Natural killer cell (primary cell): ENCODE data around the gene ZBED4. TPM values are rescaled to one million over a fixed set of nuclear protein-coding genes. Genes with fewer than 3 reads are reported as not detected.

Source experiments
- ATAC-seq, 3 donors: fragments of 150-1000 bp in 2 of 3; fragments of 200-7000 bp in 1 of 3; cut with Tn5 transposase; 1 replicate in 1 of 3; 2 replicates in 2 of 3; pipeline ENCODE4 v1.10.0; 2021; ENCODE audit warnings: mild to moderate bottlenecking in 2 of 3, moderate library complexity in 2 of 3
- DNase-seq, 2 donors: peaks; one replicate each; pipeline versions ENCODE4 v3.0.0 to v3.0.0-alpha.2; 2013 to 2021; ENCODE audit warnings: mixed read lengths in 1 of 2
- H3K27ac ChIP-seq: one replicate; pipeline ENCODE4 v1.5.1; 2013; ENCODE audit warnings: mild to moderate bottlenecking, low read length
- H3K27me3 ChIP-seq: one replicate; pipeline ENCODE4 v1.6.1; 2013; ENCODE audit warnings: low read length; ENCODE audit not compliant: control insufficient read depth, insufficient read depth
- H3K36me3 ChIP-seq: one replicate; pipeline ENCODE4 v1.6.1; 2013; ENCODE audit warnings: low read length; ENCODE audit not compliant: control insufficient read depth, insufficient read depth
- H3K4me1 ChIP-seq: one replicate; pipeline ENCODE4 v1.6.1; 2013; ENCODE audit warnings: low read length; ENCODE audit not compliant: control insufficient read depth, insufficient read depth
- H3K4me3 ChIP-seq: one replicate; pipeline ENCODE4 v1.5.1; 2013; ENCODE audit warnings: low read length
- H3K9me3 ChIP-seq: one replicate; pipeline ENCODE4 v1.6.1; 2013; ENCODE audit warnings: low read length; ENCODE audit not compliant: control insufficient read depth, insufficient read depth
- H3K27ac Mint-ChIP-seq, 2 donors: one replicate each; pipeline ENCODE4 v1.8.0; 2022; ENCODE audit warnings: mild to moderate bottlenecking in 2 of 2, mixed read lengths in 2 of 2, moderate library complexity in 1 of 2
- H3K27me3 Mint-ChIP-seq, 2 donors: one replicate each; pipeline ENCODE4 v1.8.0; 2022; ENCODE audit warnings: low read depth in 2 of 2, mixed read lengths in 2 of 2
- H3K36me3 Mint-ChIP-seq: one replicate; pipeline ENCODE4 v1.8.0; 2022; ENCODE audit warnings: mixed read lengths
- H3K4me1 Mint-ChIP-seq, 2 donors: one replicate each; pipeline ENCODE4 v1.8.0; 2022; ENCODE audit warnings: mixed read lengths in 2 of 2
- H3K4me3 Mint-ChIP-seq: one replicate; pipeline ENCODE4 v1.8.0; 2022; ENCODE audit warnings: mild to moderate bottlenecking, moderate library complexity, mixed read lengths
- H3K9me3 Mint-ChIP-seq, 2 donors: one replicate each; pipeline ENCODE4 v1.8.0; 2022; ENCODE audit warnings: mixed read lengths in 2 of 2
- CTCF ChIP-seq: fragments of 200-600 bp; IDR thresholded peaks from one replicate; pipeline ENCODE4 v1.8.0; 2022; ENCODE audit warnings: antibody characterized with exemption
- WGBS: methylation state at CpG from one replicate; pipeline ENCODE4 v1.1.7; 2013; ENCODE audit warnings: missing lambda C conversion rate; ENCODE audit not compliant: insufficient coverage; 5-methylcytosine and 5-hydroxymethylcytosine counted together
- intact Hi-C: fragments of 100-400 bp; cut with micrococcal nuclease; formaldehyde crosslinking; loops from one replicate; pipeline ENCODE4 v1.14.2; 2022
- total RNA-seq, 4 donors: library from RNA; stranded (reverse); fragments of 120-200 nt in 1 of 4; gene quantifications; one replicate each; pipeline versions ENCODE4 v1.2.3 to v1.2.4, GENCODE V29; 2013 to 2022

The ZBED4 gene
- total RNA-seq, 3 donors from 2014 or later (not counting 1 experiment from before 2014, with no cell fraction given): 21.1 to 24.5 (median 22.7) TPM

GRCh38 chr22:49903322-49904039 is 49.8 kb downstream of the ZBED4 start:
- no peak overlapping the region for H3K4me3 ChIP-seq
- H3K9me3 ChIP-seq: no peaks in the 10 kb centered on the region
- peaks cover 19 to 32% of the 10 kb centered on the region in 2 donors for H3K4me1 Mint-ChIP-seq
- no peak overlapping the region for H3K27ac ChIP-seq
- H3K27ac Mint-ChIP-seq: no peak overlapping the region
- H3K4me3 Mint-ChIP-seq: no peak overlapping the region
- peaks cover 6% of the 10 kb centered on the region for H3K36me3 Mint-ChIP-seq
- H3K27me3 ChIP-seq: no peaks in the 10 kb centered on the region
- intact Hi-C loops: no loop called here
- ATAC-seq (no peak), DNase-seq (no peak)
- H3K4me1 ChIP-seq: peaks cover 5% of the 10 kb centered on the region
- H3K36me3 ChIP-seq: peaks cover 44% of the 10 kb centered on the region
- WGBS: 94% methylated on average over 17 of the region's 17 CpGs
- no peak for TF ChIP-seq CTCF
- peaks cover 0 to 2% of the 10 kb centered on the region in 2 donors for H3K9me3 Mint-ChIP-seq
- no peaks in the 10 kb centered on the region for H3K27me3 Mint-ChIP-seq

GRCh38 chr22:49904040-49904369 is 50.4 kb downstream of the ZBED4 start:
- 96% methylated on average over 11 of the region's 11 CpGs for WGBS
- H3K4me3 Mint-ChIP-seq: no peak overlapping the region
- Histone ChIP-seq H3K9me3 (no peaks in the 10 kb centered on the region), H3K4me3 (no peak overlapping the region), H3K36me3 (peaks cover 46% of the 10 kb centered on the region), H3K27me3 (no peaks in the 10 kb centered on the region), H3K27ac (no peak overlapping the region), H3K4me1 (peaks cover 5% of the 10 kb centered on the region)
- H3K36me3 Mint-ChIP-seq: peaks cover 6% of the 10 kb centered on the region
- H3K27ac Mint-ChIP-seq: no peak overlapping the region
- H3K9me3 Mint-ChIP-seq: peaks cover 0 to 2% of the 10 kb centered on the region in 2 donors
- intact Hi-C loops: no loop called here
- H3K4me1 Mint-ChIP-seq: peaks cover 19 to 32% of the 10 kb centered on the region in 2 donors
- DNase-seq: no peak
- H3K27me3 Mint-ChIP-seq: no peaks in the 10 kb centered on the region
- no peak for ATAC-seq
- no peak for TF ChIP-seq CTCF

GRCh38 chr22:49905465-49905864 is 51.8 kb downstream of the ZBED4 start:
- Mint-ChIP-seq H3K27ac (no peak overlapping the region), H3K4me1 (peaks cover 13 to 20% of the 10 kb centered on the region in 2 donors), H3K27me3 (no peaks in the 10 kb centered on the region), H3K4me3 (no peak overlapping the region), H3K9me3 (peaks cover 0 to 2% of the 10 kb centered on the region in 2 donors), H3K36me3 (peaks cover 6% of the 10 kb centered on the region)
- intact Hi-C loops: no loop called here
- no peaks in the 10 kb centered on the region for H3K27me3 ChIP-seq
- H3K9me3 ChIP-seq: no peaks in the 10 kb centered on the region
- ATAC-seq: no peak
- H3K27ac ChIP-seq: no peak overlapping the region
- no peak for DNase-seq
- no peak overlapping the region for H3K4me3 ChIP-seq
- WGBS: 96% methylated on average over 18 of the region's 18 CpGs
- H3K4me1 ChIP-seq: no peaks in the 10 kb centered on the region
- TF ChIP-seq CTCF: no peak
- peaks cover 51% of the 10 kb centered on the region for H3K36me3 ChIP-seq
